ENCODE data around the gene ADGRL3.

- no peak for TF ChIP-seq CTCF (IDR thresholded peaks at IDR 0.05)
- no peak for TF ChIP-seq POLR2A (IDR thresholded peaks at IDR 0.05)
These were observed 562.8 kb downstream of the ADGRL3 start for GRCh38 chr4:61762722-61763627.
